Stimulated activated naive CD8-positive, alpha-beta T cell treated with anti-CD3 and anti-CD28 coated beads, Interleukin-15, amount 100 ng/mL, for 72 hours (primary cell): ENCODE results near the gene RNF208.
A peak's percentile ranks its signal among the peaks of the same experiment; 100 is the strongest.
"Not testable (repeated sequence)": the region's sequence is repeated elsewhere in the genome, so short reads cannot be mapped to it uniquely, and the experiment has no call there.

Experiments used
- ATAC-seq: fragments of 150-1000 bp; cut with Tn5 transposase; 2 replicates; pipeline ENCODE4 v1.10.0; 2021; ENCODE audit warnings: mild to moderate bottlenecking, moderate library complexity
- DNase-seq, 2 donors: peaks; one replicate each; pipeline ENCODE4 v3.0.0; 2021 to 2022
- H3K27ac Mint-ChIP-seq, 2 donors: one replicate each; pipeline ENCODE4 v1.8.0; 2022; ENCODE audit warnings: mild to moderate bottlenecking in 2 of 2, mixed read lengths in 2 of 2, moderate library complexity in 2 of 2
- H3K27me3 Mint-ChIP-seq: one replicate; pipeline ENCODE4 v1.8.0; 2022; ENCODE audit warnings: mixed read lengths
- H3K4me1 Mint-ChIP-seq: one replicate; pipeline ENCODE4 v1.8.0; 2022; ENCODE audit warnings: mild to moderate bottlenecking, mixed read lengths
- H3K4me3 Mint-ChIP-seq, 2 donors: one replicate each; pipeline ENCODE4 v1.8.0; 2022; ENCODE audit warnings: mild to moderate bottlenecking in 2 of 2, mixed read lengths in 2 of 2, moderate library complexity in 1 of 2
- H3K9me3 Mint-ChIP-seq, 2 donors: one replicate each; pipeline ENCODE4 v1.8.0; 2022; ENCODE audit warnings: mixed read lengths in 2 of 2

Gene RNF208

GRCh38 chr9:137244486-137245449 is 22.7 kb upstream of the RNF208 start:
- H3K4me1 Mint-ChIP-seq = peaks cover 32% of the 10 kb centered on the region
- DNase-seq (peak in 1 of 2 donors; percentile 24), ATAC-seq (no peak)
- no peaks in the 10 kb centered on the region for H3K27me3 Mint-ChIP-seq
- H3K4me3 Mint-ChIP-seq = no peak overlapping the region
- no peaks in the 10 kb centered on the region for H3K9me3 Mint-ChIP-seq
- H3K27ac Mint-ChIP-seq = peak overlapping the region; percentile 19 to 93

- no peak for DNase-seq
- Mint-ChIP-seq H3K4me3 (peak overlapping the region in 1 of 2 donors; percentile 39), H3K9me3 (no peaks in the 10 kb centered on the region), H3K4me1 (peaks cover 41% of the 10 kb centered on the region), H3K27me3 (no peaks in the 10 kb centered on the region), H3K27ac (peak overlapping the region; percentile 19 to 94)
- no peak for ATAC-seq
These were observed 21.8 kb upstream of the RNF208 start for GRCh38 chr9:137243626-137244485.

- H3K9me3 Mint-ChIP-seq, DNase-seq, H3K27me3 Mint-ChIP-seq, ATAC-seq: not testable (repeated sequence)
- H3K4me3 Mint-ChIP-seq = peak overlapping the region in 1 of 2 donors; percentile 81
- peaks cover 47% of the 10 kb centered on the region for H3K4me1 Mint-ChIP-seq
- H3K27ac Mint-ChIP-seq = peak overlapping the region in 1 of 2 donors; percentile 94
These were observed 21.2 kb upstream of the RNF208 start for GRCh38 chr9:137243266-137243625.

GRCh38 chr9:137242269-137243203 is 20.5 kb upstream of the RNF208 start:
- no peaks in the 10 kb centered on the region for H3K27me3 Mint-ChIP-seq
- DNase-seq = no peak
- ATAC-seq = no peak
- H3K9me3 Mint-ChIP-seq = no peaks in the 10 kb centered on the region
- peak overlapping the region; percentile 81 to 82 for H3K4me3 Mint-ChIP-seq
- H3K27ac Mint-ChIP-seq = peak overlapping the region; percentile 78 to 94
- peaks cover 54% of the 10 kb centered on the region for H3K4me1 Mint-ChIP-seq

GRCh38 chr9:137241490-137242268 is 19.6 kb upstream of the RNF208 start:
- ATAC-seq (peak; percentile 30), DNase-seq (peak; percentile 60 to 66)
- Mint-ChIP-seq H3K9me3 (no peaks in the 10 kb centered on the region), H3K4me3 (peak overlapping the region; percentile 91 to 96), H3K4me1 (peaks cover 63% of the 10 kb centered on the region), H3K27ac (peak overlapping the region in 1 of 2 donors; percentile 94), H3K27me3 (no peaks in the 10 kb centered on the region)

GRCh38 chr9:137240841-137241489 is 18.9 kb upstream of the RNF208 start, which contains the start of gene TUBB4B:
TSS of gene TUBB4B (plus strand) at chr9:137241287. CDS start at chr9:137241361, 74 bp downstream.
- peak within 1 kb of the TSS; percentile 91 to 96 for H3K4me3 Mint-ChIP-seq
- no peaks in the 10 kb centered on the region for H3K27me3 Mint-ChIP-seq
- ATAC-seq = peak; percentile 81
- peaks cover 69% of the 10 kb centered on the region for H3K4me1 Mint-ChIP-seq
- no peaks in the 10 kb centered on the region for H3K9me3 Mint-ChIP-seq
- peak within 1 kb of the TSS; percentile 97 to 100 for H3K27ac Mint-ChIP-seq
- peak; percentile 98 to 99 for DNase-seq

GRCh38 chr9:137240318-137240840 is 18.3 kb upstream of the RNF208 start:
- peak overlapping the region; percentile 83 to 96 for H3K4me3 Mint-ChIP-seq
- no peak overlapping the region for H3K27ac Mint-ChIP-seq
- ATAC-seq (peak; percentile 42), DNase-seq (peak in 1 of 2 donors; percentile 80)
- H3K4me1 Mint-ChIP-seq = peaks cover 71% of the 10 kb centered on the region
- no peaks in the 10 kb centered on the region for H3K9me3 Mint-ChIP-seq
- peaks cover 3% of the 10 kb centered on the region for H3K27me3 Mint-ChIP-seq

GRCh38 chr9:137239541-137240200 is 17.6 kb upstream of the RNF208 start:
- not testable (repeated sequence) for H3K27me3 Mint-ChIP-seq, DNase-seq, ATAC-seq, H3K9me3 Mint-ChIP-seq
- H3K4me1 Mint-ChIP-seq = peaks cover 78% of the 10 kb centered on the region
- H3K27ac Mint-ChIP-seq = peak overlapping the region; percentile 34 to 69
- peak overlapping the region; percentile 77 to 83 for H3K4me3 Mint-ChIP-seq

- H3K27ac Mint-ChIP-seq = no peak overlapping the region
- ATAC-seq = no peak
- H3K27me3 Mint-ChIP-seq = peaks cover 16% of the 10 kb centered on the region
- H3K4me1 Mint-ChIP-seq = peaks cover 64% of the 10 kb centered on the region
- DNase-seq = no peak
- peak overlapping the region; percentile 15 to 18 for H3K4me3 Mint-ChIP-seq
- no peaks in the 10 kb centered on the region for H3K9me3 Mint-ChIP-seq
These were observed 16.0 kb upstream of the RNF208 start for GRCh38 chr9:137237759-137238726.

- Mint-ChIP-seq H3K9me3 (no peaks in the 10 kb centered on the region), H3K4me1 (peaks cover 53% of the 10 kb centered on the region), H3K27me3 (peaks cover 22% of the 10 kb centered on the region), H3K4me3 (peak overlapping the region; percentile 46 to 59), H3K27ac (no peak overlapping the region)
- ATAC-seq (no peak), DNase-seq (no peak)
These were observed 14.9 kb upstream of the RNF208 start for GRCh38 chr9:137236936-137237421.

- no peaks in the 10 kb centered on the region for H3K9me3 Mint-ChIP-seq
- peaks cover 52% of the 10 kb centered on the region for H3K4me1 Mint-ChIP-seq
- peak overlapping the region; percentile 46 to 59 for H3K4me3 Mint-ChIP-seq
- H3K27me3 Mint-ChIP-seq = peaks cover 28% of the 10 kb centered on the region
- H3K27ac Mint-ChIP-seq = no peak overlapping the region
- ATAC-seq (peak; percentile 43), DNase-seq (peak; percentile 90 to 91)
These were observed 14.3 kb upstream of the RNF208 start for GRCh38 chr9:137236238-137236935.
